Activated CD4-positive, CD25-positive, alpha-beta regulatory T cell treated with anti-CD3 and anti-CD28 coated beads, Interleukin-2, amount 50 U/mL, for 24 hours (primary cell): Measurements from ENCODE around the gene SNAI1.
"Not testable (repeated sequence)": the region's sequence is repeated elsewhere in the genome, so short reads cannot be mapped to it uniquely, and the experiment has no call there.

ENCODE experiments used
- ATAC-seq, 2 donors: fragments of 150-1000 bp; cut with Tn5 transposase; one replicate each; pipeline ENCODE4 v1.10.0; 2021; ENCODE audit warnings: mild to moderate bottlenecking in 1 of 2, moderate library complexity in 1 of 2

The SNAI1 gene

DNA sequence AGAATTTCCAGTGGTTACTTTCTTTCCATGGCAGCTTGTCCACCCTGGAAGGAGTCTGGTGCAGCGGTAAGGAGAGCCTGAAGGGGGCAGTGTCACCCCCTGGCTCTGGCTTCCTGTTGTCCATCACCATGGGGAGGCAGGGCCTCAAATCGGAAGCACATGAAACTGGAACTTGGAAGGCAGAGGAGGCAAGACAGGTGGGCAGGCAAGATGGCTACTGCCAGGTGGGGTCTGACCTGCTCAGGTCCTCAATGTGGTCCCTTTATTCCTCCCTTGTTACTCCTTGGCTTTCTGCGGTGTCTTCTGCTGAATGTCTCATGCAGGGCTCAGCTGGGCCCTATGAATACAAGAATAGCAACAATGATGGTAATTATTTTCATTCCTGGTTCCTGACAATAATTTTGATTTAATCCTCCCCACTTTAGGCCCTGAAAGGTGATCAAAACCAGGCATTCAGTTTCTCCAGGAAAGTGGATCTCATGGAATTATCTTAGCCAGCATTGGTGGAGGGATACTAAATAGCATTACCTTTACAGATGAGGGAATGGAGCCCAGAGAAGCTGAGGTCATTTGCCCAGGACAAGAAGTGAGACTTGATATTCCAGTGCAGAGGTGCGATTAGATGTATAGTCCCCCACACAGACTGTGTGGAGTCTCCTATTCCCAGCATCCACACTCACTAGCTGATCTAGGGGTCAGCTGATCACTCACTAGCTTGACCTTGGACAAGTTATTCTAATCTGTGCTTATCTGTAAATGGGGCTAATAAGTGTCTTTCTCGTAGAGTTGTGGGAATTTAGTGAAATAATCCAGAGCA is 17.6 kb upstream of the SNAI1 start:
- peak in 1 of 2 donors; percentile 55 for ATAC-seq

DNA sequence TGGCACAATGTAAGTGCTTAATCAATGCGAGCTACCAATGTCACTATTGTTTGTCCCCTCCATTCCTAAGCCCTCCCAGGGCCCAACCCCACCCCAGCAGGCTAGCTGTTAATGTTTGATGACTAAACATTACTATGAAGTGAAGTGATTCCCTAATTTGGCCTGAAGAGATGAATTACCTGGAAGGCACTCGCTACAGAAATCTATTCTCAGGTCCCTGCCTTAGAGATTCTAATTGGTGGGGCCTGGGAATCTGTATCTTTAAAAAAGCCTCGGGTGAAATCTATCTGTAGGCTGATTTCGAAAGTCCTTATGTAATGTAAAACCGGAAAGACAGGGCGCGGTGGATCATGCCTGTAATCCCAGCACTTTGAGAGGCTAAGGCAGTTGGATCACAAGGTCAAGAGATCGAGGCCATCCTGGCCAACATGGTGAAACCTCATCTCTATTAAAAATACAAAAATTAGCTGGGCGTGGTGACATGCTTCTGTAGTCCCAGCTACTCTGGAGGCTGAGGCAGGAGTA is 16.9 kb upstream of the SNAI1 start:
- ATAC-seq = no peak

- no peak for ATAC-seq
Measured at GRCh38 chr20:49966861-49967260, 15.9 kb upstream of the SNAI1 start.

DNA sequence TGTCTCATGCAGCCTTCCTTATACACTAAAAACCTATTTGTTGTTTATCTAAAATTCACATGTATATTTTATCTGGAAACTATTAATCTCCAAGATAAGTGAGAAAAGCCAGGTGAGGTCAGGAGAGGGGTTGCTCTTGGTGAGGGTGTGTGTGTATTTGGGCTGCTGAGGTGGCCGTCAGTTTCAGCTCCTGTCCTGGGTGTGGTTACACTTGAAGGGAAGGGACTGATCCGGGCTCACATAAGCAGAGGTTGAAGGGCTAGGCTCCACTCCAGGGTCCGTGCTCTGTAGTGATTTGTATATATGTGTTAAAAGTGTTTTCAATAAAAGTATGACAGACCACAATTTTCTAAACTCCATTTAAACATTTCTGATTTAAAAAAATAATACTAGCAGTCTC is 13.5 kb upstream of the SNAI1 start:
- no peak for ATAC-seq

- no peak for ATAC-seq
Measured at GRCh38 chr20:49969946-49970345, 12.8 kb upstream of the SNAI1 start.

DNA sequence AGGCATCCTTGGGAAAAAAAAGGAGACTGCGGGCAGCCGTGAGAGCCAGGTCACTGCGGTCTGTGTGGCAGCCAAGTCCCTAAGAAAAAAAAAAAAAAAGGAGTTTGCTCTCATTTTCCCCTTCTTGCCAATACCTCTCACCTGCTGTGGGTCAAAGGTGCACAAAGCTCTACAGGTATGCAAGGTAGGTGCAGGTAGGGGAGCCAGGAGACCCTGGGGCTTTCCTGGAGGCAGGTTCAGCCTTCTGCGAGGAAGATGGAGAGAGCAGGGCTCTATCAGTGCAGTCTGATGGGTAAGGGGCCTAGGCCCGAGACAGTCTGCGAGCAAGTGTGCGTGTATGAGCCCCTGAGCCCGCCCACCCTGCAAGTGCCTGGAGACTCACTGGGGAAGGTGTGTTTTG is 12.3 kb upstream of the SNAI1 start:
- no peak for ATAC-seq

GRCh38 chr20:49973981-49974380 is 8.8 kb upstream of the SNAI1 start:
- no peak for ATAC-seq

DNA sequence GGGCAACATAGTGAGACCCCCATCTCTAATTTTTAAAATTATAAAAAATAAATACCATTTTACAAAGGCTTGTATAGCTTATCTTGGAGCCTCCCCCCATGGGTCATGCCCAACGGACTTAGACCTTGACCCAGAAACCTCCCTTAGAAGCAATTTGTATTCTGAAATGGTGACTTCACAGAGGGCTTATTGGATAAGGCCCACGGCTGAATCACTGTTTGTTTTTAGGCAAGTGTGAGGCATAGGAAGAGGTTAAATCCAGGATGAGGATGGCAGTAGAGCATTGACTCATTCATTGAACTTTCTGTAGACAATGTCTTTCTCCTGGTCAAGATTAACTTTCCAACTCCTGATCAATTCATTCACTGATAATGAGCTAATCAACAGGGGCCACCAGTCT is 6.2 kb upstream of the SNAI1 start:
- ATAC-seq = no peak

- ATAC-seq = not testable (repeated sequence)
Measured at GRCh38 chr20:49977740-49978139, 5.0 kb upstream of the SNAI1 start.

DNA sequence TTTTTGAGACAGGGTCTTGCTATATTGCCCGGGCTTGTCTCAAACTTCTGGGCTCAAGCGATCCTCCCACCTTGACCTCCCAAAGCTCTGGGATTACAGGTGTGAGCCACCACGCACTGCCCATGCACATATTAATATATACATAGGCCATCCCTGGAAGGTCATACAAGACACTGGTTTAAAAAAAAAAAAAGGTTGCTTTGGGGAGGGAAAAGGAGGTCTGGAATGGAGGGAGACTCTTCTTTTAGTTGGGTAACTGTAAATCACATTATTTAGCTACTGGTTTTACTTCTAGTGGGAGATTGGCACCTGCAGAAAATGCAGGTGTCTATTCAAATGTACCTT is 4.1 kb upstream of the SNAI1 start:
- ATAC-seq = no peak

DNA sequence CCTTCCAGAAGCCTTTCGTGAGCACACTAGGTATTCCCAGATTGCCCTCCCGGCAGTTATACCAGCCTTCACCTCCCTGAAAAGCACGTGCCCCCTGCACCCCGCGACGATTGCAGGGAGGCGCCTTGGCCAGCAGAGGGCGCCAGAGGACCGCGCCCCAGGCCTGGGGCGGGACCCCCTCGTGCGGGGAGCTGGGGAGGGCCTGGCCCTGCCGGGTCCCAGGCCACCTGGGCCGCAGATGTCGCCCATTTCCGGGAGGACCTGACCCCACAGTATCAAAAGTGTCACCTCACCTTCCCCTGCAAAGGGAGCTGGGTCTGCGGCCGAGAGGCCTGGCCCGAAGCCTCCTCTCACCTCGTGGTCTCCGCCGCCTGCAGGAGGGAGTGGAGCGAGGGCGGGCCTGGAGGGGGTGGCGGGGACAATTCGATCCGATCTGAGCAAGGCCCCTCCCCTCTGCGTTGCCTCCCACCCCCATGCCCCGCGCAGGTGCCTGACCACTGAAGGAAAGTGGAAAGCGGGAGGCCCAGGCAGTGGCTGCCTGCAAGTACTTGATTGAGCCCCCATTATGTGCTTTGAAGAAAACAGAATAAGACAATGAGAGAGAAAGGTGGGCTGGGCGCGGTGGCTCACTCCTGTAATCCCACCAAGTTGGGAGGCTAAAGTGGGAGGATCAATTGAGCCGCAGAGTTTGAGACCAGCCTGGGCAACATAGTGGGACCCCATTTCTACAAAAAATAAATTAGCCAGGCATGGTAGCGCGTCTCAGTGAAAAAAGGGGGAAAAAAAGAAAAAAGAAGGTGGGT is 3.5 kb upstream of the SNAI1 start:
- ATAC-seq = peak; percentile 50 to 56

DNA sequence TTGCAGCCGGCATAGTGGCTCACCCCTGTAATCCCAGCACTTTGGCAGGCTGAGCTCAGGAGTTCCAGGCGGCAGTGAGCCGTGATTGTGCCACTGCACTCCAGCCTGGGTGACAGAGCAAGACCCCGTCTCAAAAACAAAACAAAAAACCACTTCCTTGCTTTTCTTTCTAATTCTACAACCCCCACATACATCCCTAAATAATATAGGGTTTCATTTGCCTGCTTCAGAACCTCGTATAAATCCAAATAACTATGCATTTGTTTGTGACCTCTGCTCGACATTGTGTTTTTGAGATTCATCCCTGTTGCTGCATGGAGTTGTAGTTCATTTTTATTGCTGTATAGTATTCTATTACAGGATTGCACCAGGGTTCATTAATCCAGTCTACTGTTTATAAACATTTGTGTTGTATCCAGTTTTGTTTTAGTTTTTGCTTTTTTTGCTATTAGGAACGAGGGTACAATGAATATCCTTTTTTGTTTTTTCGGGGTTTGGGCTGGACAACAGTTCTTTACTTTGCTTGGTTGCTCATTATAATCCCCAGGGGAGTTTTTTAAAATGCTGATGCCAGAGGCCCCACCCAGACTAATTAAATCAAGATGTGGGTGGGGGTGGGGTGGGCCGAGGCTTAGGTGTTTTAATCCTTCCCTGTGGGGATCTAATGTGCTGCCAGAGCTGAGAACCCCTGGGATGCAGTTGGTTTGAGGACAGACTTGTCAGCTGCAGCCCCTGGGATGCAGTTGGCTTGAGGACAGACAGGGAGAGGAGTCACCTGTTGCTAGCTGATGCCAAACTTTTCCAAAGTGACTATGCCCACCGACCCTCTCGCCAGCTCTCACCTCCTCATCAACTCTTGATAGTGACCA is 2.4 kb upstream of the SNAI1 start:
- ATAC-seq = no peak

DNA sequence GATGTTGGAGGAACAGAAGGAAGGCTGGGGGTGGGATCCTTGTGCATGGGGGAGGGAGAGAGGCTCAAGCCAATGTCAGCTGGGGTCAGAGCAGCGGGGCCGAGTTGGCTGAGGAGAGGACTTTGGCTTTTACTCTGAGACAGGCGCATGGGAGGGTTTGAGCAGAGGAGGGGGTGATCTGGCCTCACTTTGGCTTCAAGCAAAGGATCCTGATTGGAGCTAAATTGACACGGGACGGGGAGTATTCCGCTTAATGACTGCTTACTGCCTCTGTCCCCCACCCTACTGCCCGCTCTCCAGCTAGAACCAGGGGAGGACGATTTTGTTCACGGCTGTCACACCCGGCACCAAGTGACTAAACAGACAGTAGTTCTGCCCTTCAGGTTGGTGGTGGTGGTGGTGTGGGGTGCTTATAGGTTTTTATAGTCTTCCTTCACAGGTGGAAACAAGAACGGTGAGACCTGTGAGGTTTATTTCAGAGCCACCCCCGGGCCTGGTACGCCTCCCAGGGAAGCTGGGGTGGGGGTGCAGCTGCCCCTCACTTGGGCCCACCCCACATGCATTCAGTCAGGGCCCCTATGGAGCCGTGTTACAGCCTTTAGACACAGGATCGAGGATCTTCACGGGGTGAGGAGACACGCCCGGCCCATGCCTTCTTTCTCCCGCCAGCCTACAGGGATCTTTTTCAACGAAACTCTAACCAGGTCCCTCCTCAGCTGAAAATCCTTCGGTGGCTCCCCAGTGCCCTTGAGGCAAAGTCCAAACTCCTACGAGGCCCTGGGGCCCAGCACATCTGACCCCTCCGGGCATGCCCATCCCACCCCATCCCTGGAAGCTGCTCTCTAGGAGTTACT is 1.3 kb upstream of the SNAI1 start:
- ATAC-seq = no peak

- ATAC-seq = no peak
Measured at GRCh38 chr20:49982072-49982345, 771 bp upstream of the SNAI1 start.

- no peak for ATAC-seq
Measured at GRCh38 chr20:49983123-49983847, 505 bp downstream of the SNAI1 start.

DNA sequence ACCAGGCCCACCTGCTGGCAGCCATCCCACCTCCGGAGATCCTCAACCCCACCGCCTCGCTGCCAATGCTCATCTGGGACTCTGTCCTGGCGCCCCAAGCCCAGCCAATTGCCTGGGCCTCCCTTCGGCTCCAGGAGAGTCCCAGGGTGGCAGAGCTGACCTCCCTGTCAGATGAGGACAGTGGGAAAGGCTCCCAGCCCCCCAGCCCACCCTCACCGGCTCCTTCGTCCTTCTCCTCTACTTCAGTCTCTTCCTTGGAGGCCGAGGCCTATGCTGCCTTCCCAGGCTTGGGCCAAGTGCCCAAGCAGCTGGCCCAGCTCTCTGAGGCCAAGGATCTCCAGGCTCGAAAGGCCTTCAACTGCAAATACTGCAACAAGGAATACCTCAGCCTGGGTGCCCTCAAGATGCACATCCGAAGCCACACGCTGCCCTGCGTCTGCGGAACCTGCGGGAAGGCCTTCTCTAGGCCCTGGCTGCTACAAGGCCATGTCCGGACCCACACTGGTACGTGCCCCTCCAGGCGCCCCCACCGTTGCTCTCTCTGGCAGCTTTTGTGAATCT is 1.1 kb downstream of the SNAI1 start:
- ATAC-seq = no peak

- ATAC-seq = no peak
Measured at GRCh38 chr20:49984426-49985153, 1.8 kb downstream of the SNAI1 start.

DNA sequence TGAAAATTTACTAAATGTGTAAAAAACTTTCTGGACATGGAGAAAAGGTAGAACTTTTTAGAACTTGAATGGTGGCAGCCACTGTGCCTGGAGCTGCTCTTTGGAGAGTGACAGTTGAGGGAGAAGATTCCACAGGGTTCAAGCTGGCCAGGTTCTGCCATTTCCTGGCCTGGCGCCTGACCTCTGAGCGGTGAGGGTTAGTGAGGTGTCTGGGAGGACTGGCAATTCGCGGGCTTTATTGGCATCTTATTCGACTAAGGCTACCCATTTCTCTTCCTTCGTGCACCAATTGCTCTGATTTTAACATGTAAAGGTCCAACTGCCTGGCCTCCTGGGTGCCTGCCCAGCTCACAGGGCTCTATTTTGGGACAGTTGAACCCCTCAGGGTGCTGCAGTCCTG is 2.4 kb downstream of the SNAI1 start:
- ATAC-seq = no peak

DNA sequence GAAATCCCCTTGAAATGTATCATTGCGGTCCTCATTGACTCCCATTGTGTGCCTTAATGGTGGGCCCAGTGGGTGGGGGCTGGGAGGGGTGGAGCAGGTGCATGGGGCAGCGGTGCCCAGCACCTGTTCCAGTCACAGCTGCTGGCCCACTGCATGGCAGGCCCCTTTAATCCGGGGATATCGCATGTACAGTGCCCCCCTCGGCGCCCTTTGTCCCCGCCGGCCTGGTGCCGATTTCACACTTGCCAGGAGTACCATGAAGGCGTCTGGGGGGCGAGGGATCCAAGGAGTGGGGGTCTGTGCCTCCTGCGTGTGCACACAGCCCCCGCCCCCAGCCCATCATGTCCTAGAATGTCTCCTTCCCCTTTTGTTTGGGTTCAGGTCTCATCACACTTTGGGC is 2.8 kb downstream of the SNAI1 start:
- ATAC-seq = no peak

DNA sequence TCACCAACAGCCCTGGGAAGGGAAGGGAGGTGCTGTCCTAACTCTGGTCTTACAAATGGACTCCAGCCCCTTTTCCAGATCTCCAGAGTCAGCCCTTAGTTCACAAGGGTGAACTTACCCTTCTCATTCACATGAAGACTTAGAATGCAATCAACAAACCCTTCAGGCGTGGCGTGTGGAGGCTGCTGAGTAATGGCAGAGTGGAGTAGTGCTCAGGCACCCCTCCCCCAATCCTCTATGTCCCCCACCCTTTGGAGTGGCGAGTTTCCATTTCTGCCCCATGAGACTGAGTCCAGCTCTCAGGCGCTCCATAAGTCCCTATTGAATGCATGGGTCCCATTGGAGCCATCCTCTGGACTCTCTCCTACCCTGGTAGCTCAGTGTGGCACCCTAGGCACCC is 3.3 kb downstream of the SNAI1 start:
- ATAC-seq = no peak
